Esophagus muscularis mucosa (tissue), 3 donors: ENCODE results near the gene NXN.
"Not testable (repeated sequence)": the region's sequence is repeated elsewhere in the genome, so short reads cannot be mapped to it uniquely, and the experiment has no call there.

Experiments
- POLR2AphosphoS5 ChIP-seq, 2 donors: sonication (generic); formaldehyde crosslinking; IDR thresholded peaks; one replicate each; pipeline ENCODE4 v1.6.1; 2017; ENCODE audit warnings: antibody characterized with exemption in 2 of 2
- TF ChIP-seq, protein P1 (sequence below), 3 experiments: fragments of 200-600 bp in 2 of 3; fragments of 450-650 bp in 1 of 3; sonication (generic) in 2 of 3; IDR thresholded peaks; one replicate each; pipeline ENCODE4 v1.5.1; 2017 to 2019; ENCODE audit warnings: antibody characterized with exemption in 3 of 3, mild to moderate bottlenecking in 2 of 3, moderate library complexity in 1 of 3

- TF ChIP-seq, protein P1, sequence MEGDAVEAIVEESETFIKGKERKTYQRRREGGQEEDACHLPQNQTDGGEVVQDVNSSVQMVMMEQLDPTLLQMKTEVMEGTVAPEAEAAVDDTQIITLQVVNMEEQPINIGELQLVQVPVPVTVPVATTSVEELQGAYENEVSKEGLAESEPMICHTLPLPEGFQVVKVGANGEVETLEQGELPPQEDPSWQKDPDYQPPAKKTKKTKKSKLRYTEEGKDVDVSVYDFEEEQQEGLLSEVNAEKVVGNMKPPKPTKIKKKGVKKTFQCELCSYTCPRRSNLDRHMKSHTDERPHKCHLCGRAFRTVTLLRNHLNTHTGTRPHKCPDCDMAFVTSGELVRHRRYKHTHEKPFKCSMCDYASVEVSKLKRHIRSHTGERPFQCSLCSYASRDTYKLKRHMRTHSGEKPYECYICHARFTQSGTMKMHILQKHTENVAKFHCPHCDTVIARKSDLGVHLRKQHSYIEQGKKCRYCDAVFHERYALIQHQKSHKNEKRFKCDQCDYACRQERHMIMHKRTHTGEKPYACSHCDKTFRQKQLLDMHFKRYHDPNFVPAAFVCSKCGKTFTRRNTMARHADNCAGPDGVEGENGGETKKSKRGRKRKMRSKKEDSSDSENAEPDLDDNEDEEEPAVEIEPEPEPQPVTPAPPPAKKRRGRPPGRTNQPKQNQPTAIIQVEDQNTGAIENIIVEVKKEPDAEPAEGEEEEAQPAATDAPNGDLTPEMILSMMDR (IDR thresholded peaks at IDR 0.05) = not testable (repeated sequence)
- not testable (repeated sequence) for TF ChIP-seq POLR2AphosphoS5 (IDR thresholded peaks at IDR 0.05)
These were observed 173.7 kb downstream of the NXN start for GRCh38 chr17:805886-806285.
